ENCODE results near the gene DDX60.
A peak's percentile ranks its signal among the peaks of the same experiment; 100 is the strongest.

DDX60 gene

GRCh38 chr4:168203233-168203911 is 115.2 kb downstream of the DDX60 start:
- no peak for DNase-seq

GRCh38 chr4:168200685-168201084 is 117.9 kb downstream of the DDX60 start:
- DNase-seq, result peak; percentile 25

DNA sequence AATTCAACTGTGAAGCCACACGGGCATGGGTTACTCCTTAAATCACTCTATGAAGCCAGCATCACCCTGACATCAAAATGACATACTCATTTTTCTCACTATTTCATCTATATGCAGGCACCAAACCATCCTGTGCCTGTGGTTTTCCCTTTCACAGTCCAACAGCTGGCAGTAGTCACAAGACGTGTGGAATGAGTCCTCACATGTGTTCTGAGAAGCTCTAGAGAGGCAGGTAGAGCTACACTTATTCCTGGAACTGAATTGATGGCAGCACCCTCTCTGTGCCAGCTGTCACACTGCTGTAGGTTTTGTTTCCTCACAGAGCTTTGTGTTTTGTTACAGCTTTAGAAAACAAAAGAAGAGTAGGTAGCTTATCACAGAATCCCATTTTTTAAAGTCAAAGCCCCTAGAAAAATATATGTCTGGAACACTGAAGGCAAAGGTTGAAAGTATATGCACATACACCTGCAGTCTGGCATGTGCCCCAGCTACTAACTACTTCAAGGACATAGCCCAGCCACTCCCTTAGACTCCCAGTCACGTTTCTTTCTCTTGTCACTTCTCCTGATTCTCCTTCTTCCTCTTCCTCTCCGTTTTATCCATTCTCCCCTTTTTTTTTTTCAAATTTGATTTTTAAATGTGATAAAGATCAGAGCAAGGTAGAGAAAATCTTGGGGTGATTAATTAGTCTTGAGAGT is 119.1 kb downstream of the DDX60 start:
- DNase-seq, result no peak

DNA sequence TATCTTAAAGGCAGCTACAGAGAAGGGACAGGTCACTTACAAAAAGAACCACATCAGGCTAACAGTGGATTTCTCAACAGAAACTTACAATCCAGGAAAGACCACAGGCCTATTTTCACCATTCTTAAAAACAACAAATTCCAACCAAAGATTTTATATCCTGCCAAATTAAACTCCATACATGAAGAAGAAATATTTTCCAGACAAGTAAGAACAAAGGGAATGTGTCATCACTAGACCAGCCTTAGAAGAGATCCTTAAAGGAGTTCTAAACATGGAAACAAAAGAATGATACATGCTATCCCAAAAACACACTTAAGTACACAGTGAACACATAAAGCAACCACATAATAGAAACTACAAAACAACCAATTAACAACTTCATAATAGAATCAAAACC is 120.6 kb downstream of the DDX60 start:
- peak; percentile 51 for DNase-seq

- DNase-seq, result no peak
These were observed 129.8 kb downstream of the DDX60 start for GRCh38 chr4:168188754-168189153.

DNA sequence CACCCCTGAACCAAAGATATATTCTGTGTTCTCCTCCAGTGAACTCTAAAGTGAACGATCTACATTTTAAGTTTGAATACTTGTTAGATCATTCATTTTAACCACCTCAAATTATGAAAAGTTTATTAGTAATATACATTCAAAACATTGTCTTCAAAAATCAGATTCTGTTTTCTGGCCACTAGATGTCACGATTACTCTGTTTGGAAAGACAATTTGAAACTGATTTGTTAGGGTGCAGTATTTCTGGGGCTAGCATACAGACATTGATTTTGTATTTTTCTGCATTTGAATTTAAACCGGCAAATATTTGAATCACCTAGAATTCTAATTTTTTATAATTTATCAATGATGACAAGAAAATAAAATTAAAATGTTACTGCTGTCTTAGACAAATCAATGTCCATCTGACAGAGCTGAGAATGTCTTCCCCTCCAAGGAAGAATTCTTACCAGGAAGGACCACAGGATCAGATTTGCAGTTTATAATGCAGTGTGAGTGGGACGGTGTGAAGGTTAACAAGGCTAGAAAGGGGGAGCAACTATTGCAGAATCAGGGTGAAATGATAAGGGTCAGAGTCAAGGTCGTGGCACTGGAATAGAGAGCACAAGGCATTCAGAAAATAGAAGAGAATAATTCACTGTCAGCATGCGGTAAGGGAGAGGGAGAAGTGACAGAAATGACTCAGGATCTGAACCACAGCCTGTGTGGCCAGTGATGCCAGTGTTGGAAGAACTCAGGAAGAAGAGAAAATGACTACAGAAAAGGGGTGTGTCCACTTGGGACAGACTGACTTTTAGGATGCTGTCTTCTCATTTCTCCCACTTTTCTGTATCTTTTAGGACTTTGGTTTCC is 134.6 kb downstream of the DDX60 start:
- DNase-seq, result peak; percentile 59

DNA sequence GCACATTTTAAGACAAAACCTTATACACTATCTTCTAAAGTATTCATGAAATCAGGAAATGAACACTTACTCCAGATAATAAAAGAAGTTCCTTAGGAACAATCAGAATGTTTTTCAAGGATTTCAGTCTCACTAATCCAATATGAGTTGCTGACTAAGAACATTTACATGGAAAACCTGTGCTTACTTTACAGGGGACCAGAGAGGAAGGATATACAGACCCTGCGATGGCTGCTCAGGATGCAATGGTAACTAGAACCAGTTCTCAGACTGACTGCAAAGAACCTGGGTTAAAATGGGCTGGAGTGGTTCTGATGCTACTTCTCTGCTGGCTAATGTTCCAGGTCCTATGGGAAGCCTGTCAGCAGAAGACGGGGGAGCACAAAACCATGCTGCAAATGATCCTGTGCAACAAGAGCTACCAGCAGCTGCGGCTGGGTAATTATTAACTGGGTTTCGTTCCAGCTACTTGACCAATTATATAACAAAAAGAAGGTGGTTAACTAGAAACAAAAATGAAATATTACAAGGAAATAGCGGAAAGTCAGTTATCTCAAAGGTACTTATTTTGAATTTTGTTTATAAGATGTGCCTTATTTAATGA is 140.9 kb downstream of the DDX60 start:
- no peak for DNase-seq

- DNase-seq, result no peak
These were observed 144.2 kb downstream of the DDX60 start for GRCh38 chr4:168174308-168174707.

DNA sequence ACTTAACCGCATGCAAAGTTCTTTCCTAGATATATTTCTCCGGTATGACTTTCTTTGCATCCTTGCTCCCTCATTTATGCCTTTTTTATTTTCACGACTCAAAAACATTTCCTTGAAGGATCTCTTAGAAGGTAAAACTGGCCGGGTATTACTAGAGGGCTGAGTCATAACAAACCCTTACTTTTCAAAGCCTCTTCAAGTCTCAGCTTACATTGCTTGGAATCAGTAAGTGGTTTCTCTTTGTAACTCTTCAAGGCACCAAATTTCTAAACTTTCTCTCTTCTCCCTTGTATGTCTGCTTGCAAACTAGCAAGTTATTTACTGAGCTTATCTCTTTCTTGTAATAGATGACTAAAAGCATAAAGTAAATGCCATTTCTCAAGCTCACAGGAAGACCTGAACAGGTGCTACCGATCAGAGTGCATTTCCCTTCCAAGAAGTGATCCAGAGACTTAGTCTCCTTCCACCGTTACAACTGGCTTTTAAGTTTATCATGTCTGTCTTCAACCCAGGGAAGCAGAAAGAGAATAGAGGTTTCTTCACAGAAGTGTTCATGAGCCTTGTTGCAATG is 150.8 kb downstream of the DDX60 start:
- no peak for DNase-seq
